ENCODE results near the gene ECEL1.
"Not testable (repeated sequence)": the region's sequence is repeated elsewhere in the genome, so short reads cannot be mapped to it uniquely, and the experiment has no call there.

Gene ECEL1

GRCh38 chr2:232436381-232437194 is 51.0 kb downstream of the ECEL1 start:
- TF ChIP-seq, protein P1, sequence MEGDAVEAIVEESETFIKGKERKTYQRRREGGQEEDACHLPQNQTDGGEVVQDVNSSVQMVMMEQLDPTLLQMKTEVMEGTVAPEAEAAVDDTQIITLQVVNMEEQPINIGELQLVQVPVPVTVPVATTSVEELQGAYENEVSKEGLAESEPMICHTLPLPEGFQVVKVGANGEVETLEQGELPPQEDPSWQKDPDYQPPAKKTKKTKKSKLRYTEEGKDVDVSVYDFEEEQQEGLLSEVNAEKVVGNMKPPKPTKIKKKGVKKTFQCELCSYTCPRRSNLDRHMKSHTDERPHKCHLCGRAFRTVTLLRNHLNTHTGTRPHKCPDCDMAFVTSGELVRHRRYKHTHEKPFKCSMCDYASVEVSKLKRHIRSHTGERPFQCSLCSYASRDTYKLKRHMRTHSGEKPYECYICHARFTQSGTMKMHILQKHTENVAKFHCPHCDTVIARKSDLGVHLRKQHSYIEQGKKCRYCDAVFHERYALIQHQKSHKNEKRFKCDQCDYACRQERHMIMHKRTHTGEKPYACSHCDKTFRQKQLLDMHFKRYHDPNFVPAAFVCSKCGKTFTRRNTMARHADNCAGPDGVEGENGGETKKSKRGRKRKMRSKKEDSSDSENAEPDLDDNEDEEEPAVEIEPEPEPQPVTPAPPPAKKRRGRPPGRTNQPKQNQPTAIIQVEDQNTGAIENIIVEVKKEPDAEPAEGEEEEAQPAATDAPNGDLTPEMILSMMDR (IDR thresholded peaks at IDR 0.05; ENCODE audit: borderline replicate concordance, control extremely low read depth, extremely low read depth, insufficient read depth, missing control alignments): no peak
- in situ Hi-C loops (cut with MboI; ENCODE audit: low sequenced_read_pairs, unreplicated experiment): no loop called here

DNA sequence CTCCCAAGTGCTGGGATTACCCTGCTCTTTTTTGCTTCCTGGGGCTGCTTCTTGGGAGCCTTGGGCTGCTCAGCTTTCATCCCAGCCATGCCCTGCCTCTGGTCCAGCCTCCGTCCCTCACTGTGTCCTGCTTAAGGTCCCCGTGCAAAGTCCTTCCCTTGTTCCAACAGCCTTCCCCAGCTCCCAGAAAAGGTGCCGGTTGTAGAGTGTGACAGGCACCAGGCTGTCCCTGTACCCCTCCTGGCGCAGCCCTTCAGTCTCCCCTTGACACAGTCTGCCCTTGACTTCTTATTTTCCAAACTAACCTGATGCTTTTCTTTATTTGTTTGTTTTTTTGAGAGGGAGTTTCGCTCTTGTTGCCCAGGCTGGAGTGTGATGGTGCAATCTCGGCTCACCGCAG is 51.8 kb downstream of the ECEL1 start:
- DNase-seq (ENCODE audit: low spot score): no peak
- TF ChIP-seq, protein P1 (IDR thresholded peaks at IDR 0.05; ENCODE audit: borderline replicate concordance, control extremely low read depth, extremely low read depth, insufficient read depth, missing control alignments): no peak
- in situ Hi-C loops (cut with MboI; ENCODE audit: low sequenced_read_pairs, unreplicated experiment): no loop called here

More at GRCh38 chr2:232436381-232437194, 51.0 kb downstream of the ECEL1 start:
- no peak for DNase-seq (ENCODE audit: low spot score)

GRCh38 chr2:232435375-232435648 is 52.3 kb downstream of the ECEL1 start:
- TF ChIP-seq, protein P1 (IDR thresholded peaks at IDR 0.05; ENCODE audit: borderline replicate concordance, control extremely low read depth, extremely low read depth, insufficient read depth, missing control alignments): no peak
- in situ Hi-C loops (cut with MboI; ENCODE audit: low sequenced_read_pairs, unreplicated experiment): no loop called here
- no peak for DNase-seq (ENCODE audit: low spot score)

DNA sequence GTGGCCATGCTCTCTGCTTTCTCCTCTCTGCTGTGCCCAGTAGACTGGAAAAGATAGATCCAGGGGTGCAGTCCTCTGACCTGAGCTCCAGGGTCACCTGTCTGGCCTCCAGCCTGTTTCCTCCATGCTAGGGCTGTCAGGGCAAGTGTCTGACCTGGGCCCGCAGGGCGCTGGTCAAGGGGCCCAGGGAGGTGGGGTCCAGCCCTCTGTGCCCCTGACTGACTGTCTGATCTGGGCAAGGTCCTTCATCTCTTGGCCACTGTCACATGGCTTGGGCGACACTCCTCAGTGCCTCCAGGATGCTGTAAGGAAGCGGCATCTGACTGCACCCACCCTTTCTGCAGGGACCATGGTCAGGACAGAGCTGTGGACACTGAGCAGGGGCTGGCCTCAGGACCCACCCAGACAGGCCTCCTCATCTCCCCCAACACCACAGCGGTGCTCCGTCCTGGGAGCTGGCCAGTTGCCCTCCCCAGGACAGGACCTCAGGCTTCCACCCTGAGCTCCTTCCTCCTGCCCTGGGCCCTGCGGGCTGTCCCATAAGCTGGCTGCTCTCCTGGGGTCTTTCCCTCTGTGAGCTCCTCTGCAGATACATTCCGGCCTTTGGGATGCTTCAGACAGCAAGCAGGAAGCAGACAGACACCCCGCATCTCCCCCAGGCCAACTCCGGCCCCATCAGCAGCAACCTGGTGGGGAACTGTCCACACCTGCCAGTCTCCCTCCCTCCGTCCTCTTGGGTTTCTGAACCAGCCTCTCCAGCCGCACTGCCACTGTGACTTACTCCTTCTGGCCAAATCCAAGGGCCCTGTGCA is 52.9 kb downstream of the ECEL1 start:
- in situ Hi-C loops (cut with MboI; ENCODE audit: low sequenced_read_pairs, unreplicated experiment): no loop called here
- TF ChIP-seq, protein P1 (IDR thresholded peaks at IDR 0.05; ENCODE audit: borderline replicate concordance, control extremely low read depth, extremely low read depth, insufficient read depth, missing control alignments): no peak
- DNase-seq (ENCODE audit: low spot score): no peak

DNA sequence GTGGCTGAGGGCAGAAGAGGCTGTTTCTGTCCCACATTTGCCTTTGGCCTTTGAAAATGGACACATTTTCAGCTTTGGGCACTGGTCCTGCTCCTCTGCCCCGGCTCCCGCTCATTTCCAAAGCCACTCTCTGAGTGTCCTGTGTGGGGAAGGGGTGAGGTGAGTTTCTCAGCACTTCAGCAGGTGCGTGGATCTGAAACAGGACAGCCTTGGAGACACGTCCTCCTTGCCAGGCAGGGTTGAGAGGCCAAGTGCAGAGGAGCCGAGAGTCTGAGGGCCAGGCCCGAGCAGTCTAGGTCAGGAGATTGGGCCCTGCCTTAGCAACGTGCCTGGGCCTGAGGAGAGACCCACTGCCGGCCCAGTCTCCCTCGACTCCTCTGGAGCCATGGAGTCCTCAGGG is 53.5 kb downstream of the ECEL1 start:
- TF ChIP-seq, protein P1 (IDR thresholded peaks at IDR 0.05; ENCODE audit: borderline replicate concordance, control extremely low read depth, extremely low read depth, insufficient read depth, missing control alignments): no peak
- no peak for DNase-seq (ENCODE audit: low spot score)

DNA sequence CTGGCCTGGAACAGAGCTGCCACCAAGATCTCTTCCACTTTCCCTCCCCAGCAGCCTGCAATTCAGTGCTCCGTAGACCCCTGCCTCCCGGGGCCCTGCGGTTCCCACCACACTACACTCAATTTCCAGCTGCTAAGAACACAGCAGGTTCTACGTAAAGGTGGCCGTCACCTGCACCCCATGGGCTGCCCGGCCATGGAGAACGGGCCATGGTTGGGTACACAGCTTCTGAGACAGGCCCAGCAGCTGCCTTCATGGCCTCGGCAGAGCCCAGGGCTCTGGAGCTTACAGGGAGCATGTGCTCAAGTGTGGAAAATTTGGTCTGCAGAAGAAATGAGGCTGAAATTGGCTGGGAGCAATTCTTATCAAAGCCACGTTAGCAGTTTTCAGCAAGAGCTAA is 54.0 kb downstream of the ECEL1 start:
- in situ Hi-C loops (cut with MboI; ENCODE audit: low sequenced_read_pairs, unreplicated experiment); DNase-seq (ENCODE audit: low spot score): not testable (repeated sequence)

More for the DNA sequence above, 53.5 kb downstream of the ECEL1 start:
- in situ Hi-C loops (cut with MboI; ENCODE audit: low sequenced_read_pairs, unreplicated experiment): no loop called here

DNA sequence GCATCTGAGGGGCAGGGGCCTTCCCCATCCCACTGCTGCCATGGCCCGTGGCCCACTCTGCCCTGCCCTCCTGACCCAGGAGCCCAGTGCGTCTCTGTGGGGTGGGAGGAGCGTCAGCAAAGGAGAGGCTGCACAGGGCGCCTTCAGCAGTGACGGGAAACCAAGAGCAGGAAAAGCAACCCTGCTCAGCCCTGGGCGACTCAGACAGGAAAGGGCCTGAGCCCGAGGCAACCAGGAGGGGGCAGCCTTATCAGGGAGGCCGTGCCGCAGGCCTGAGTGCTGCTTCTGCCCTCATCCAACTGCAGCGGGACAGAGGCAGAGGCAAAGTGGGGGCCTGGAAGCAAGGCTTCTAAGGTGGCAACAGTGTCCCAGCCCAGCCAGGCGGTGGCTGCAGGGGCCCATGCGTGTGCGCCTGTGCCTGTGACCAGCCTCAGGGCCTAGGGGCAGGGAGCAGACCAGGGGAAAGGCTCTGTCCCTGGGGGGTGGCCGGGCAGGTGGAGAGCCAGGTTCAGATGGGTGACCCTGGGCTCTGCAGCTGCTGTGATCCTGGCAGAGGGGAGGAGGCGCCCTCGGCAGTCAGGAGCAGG is 54.9 kb downstream of the ECEL1 start:
- TF ChIP-seq, protein P1 (IDR thresholded peaks at IDR 0.05; ENCODE audit: borderline replicate concordance, control extremely low read depth, extremely low read depth, insufficient read depth, missing control alignments): no peak
- in situ Hi-C loops (cut with MboI; ENCODE audit: low sequenced_read_pairs, unreplicated experiment): no loop called here
- DNase-seq (ENCODE audit: low spot score): no peak

All from GM13976 (cell line).